ENCODE data around the gene DMRT1. TPM values are rescaled to one million over a fixed set of nuclear protein-coding genes. Genes with fewer than 3 reads are reported as not detected.

The DMRT1 gene
- total RNA-seq, 1 donor from 2014 or later = not detected

- H3K4me3 ChIP-seq (ENCODE audit: insufficient read depth, low read depth, low read length) = no peak overlapping the region
- no peaks in the 10 kb centered on the region for H3K27me3 ChIP-seq (ENCODE audit: insufficient read depth, low read length)
- no peaks in the 10 kb centered on the region for H3K36me3 Mint-ChIP-seq (ENCODE audit: low read depth, unreplicated experiment)
- H2AFZ ChIP-seq (ENCODE audit: low read depth, low read length) = no peak overlapping the region
- H3K4me1 ChIP-seq (ENCODE audit: insufficient read depth, low read length) = no peaks in the 10 kb centered on the region
- peaks cover 4% of the 10 kb centered on the region for H3K27me3 Mint-ChIP-seq (ENCODE audit: low read depth, unreplicated experiment)
- H3K79me2 ChIP-seq (ENCODE audit: insufficient read depth, low read length) = no peaks in the 10 kb centered on the region
- H4K20me1 ChIP-seq (ENCODE audit: insufficient read depth, low read length) = no peaks in the 10 kb centered on the region
- DNase-seq (ENCODE audit: low read depth) = no peak
- no peak overlapping the region for H3K4me3 Mint-ChIP-seq (ENCODE audit: unreplicated experiment)
- peaks cover 5% of the 10 kb centered on the region for H3K9me3 Mint-ChIP-seq (ENCODE audit: unreplicated experiment)
- FAIRE-seq = no peak
- no peak overlapping the region for H3K9ac ChIP-seq (ENCODE audit: low read length)
- peaks cover 2% of the 10 kb centered on the region for H3K9me3 ChIP-seq (ENCODE audit: insufficient read depth, low read depth, low read length)
- TF ChIP-seq EZH2 (IDR thresholded peaks at IDR 0.05; ENCODE audit: insufficient read depth, low read length) = no peak
- TF ChIP-seq CTCF (IDR thresholded peaks at IDR 0.05; ENCODE audit: insufficient read depth, low read depth, low read length) = no peak
- H3K27ac Mint-ChIP-seq (ENCODE audit: unreplicated experiment) = no peak overlapping the region
- no peak overlapping the region for H3K4me2 ChIP-seq (ENCODE audit: low read length)
- no peaks in the 10 kb centered on the region for H3K36me3 ChIP-seq (ENCODE audit: insufficient read depth, low read length)
- no peaks in the 10 kb centered on the region for H3K4me1 Mint-ChIP-seq (ENCODE audit: low read depth, unreplicated experiment)
- H3K27ac ChIP-seq (ENCODE audit: low read depth, low read length) = no peak overlapping the region
Measured at GRCh38 chr9:942805-943580, 101.5 kb downstream of the DMRT1 start.

- no peaks in the 10 kb centered on the region for H3K36me3 Mint-ChIP-seq (ENCODE audit: low read depth, unreplicated experiment)
- Histone ChIP-seq H3K27ac (ENCODE audit: low read depth, low read length) (no peak overlapping the region), H3K4me1 (ENCODE audit: insufficient read depth, low read length) (no peaks in the 10 kb centered on the region), H3K4me2 (ENCODE audit: low read length) (no peak overlapping the region), H3K79me2 (ENCODE audit: insufficient read depth, low read length) (no peaks in the 10 kb centered on the region), H3K9me3 (ENCODE audit: insufficient read depth, low read depth, low read length) (peaks cover 2% of the 10 kb centered on the region), H2AFZ (ENCODE audit: low read depth, low read length) (no peak overlapping the region), H4K20me1 (ENCODE audit: insufficient read depth, low read length) (no peaks in the 10 kb centered on the region), H3K9ac (ENCODE audit: low read length) (no peak overlapping the region), H3K27me3 (ENCODE audit: insufficient read depth, low read length) (no peaks in the 10 kb centered on the region), H3K4me3 (ENCODE audit: insufficient read depth, low read depth, low read length) (no peak overlapping the region), H3K36me3 (ENCODE audit: insufficient read depth, low read length) (no peaks in the 10 kb centered on the region)
- H3K4me3 Mint-ChIP-seq (ENCODE audit: unreplicated experiment) = no peak overlapping the region
- no peak overlapping the region for H3K27ac Mint-ChIP-seq (ENCODE audit: unreplicated experiment)
- no peaks in the 10 kb centered on the region for H3K4me1 Mint-ChIP-seq (ENCODE audit: low read depth, unreplicated experiment)
- no peak for TF ChIP-seq CTCF (IDR thresholded peaks at IDR 0.05; ENCODE audit: insufficient read depth, low read depth, low read length)
- no peak for TF ChIP-seq EZH2 (IDR thresholded peaks at IDR 0.05; ENCODE audit: insufficient read depth, low read length)
- DNase-seq (ENCODE audit: low read depth) (no peak), FAIRE-seq (no peak)
- H3K27me3 Mint-ChIP-seq (ENCODE audit: low read depth, unreplicated experiment) = peaks cover 15% of the 10 kb centered on the region
- H3K9me3 Mint-ChIP-seq (ENCODE audit: unreplicated experiment) = peaks cover 2% of the 10 kb centered on the region
Measured at GRCh38 chr9:947985-948384, 106.5 kb downstream of the DMRT1 start.

GRCh38 chr9:948497-948896 lies 107.0 kb downstream of the DMRT1 start:
- FAIRE-seq (no peak), DNase-seq (ENCODE audit: low read depth) (no peak)
- Histone ChIP-seq H2AFZ (ENCODE audit: low read depth, low read length) (no peak overlapping the region), H3K4me1 (ENCODE audit: insufficient read depth, low read length) (no peaks in the 10 kb centered on the region), H3K4me2 (ENCODE audit: low read length) (no peak overlapping the region), H4K20me1 (ENCODE audit: insufficient read depth, low read length) (no peaks in the 10 kb centered on the region), H3K79me2 (ENCODE audit: insufficient read depth, low read length) (no peaks in the 10 kb centered on the region), H3K9ac (ENCODE audit: low read length) (no peak overlapping the region), H3K27me3 (ENCODE audit: insufficient read depth, low read length) (no peaks in the 10 kb centered on the region), H3K9me3 (ENCODE audit: insufficient read depth, low read depth, low read length) (peaks cover 2% of the 10 kb centered on the region), H3K27ac (ENCODE audit: low read depth, low read length) (no peak overlapping the region), H3K4me3 (ENCODE audit: insufficient read depth, low read depth, low read length) (no peak overlapping the region), H3K36me3 (ENCODE audit: insufficient read depth, low read length) (no peaks in the 10 kb centered on the region)
- Mint-ChIP-seq H3K27me3 (ENCODE audit: low read depth, unreplicated experiment) (peaks cover 15% of the 10 kb centered on the region), H3K9me3 (ENCODE audit: unreplicated experiment) (peaks cover 2% of the 10 kb centered on the region), H3K4me3 (ENCODE audit: unreplicated experiment) (no peak overlapping the region), H3K36me3 (ENCODE audit: low read depth, unreplicated experiment) (no peaks in the 10 kb centered on the region), H3K27ac (ENCODE audit: unreplicated experiment) (no peak overlapping the region), H3K4me1 (ENCODE audit: low read depth, unreplicated experiment) (no peaks in the 10 kb centered on the region)
- TF ChIP-seq EZH2 (IDR thresholded peaks at IDR 0.05; ENCODE audit: insufficient read depth, low read length) (no peak), CTCF (IDR thresholded peaks at IDR 0.05; ENCODE audit: insufficient read depth, low read depth, low read length) (no peak)
